ENCODE data around the gene GRIK4.

The GRIK4 gene

GRCh38 chr11:120663142-120663541, 151.6 kb downstream of the GRIK4 start:
- Histone ChIP-seq H3K9me3 (ENCODE audit: low read length) (no peaks in the 10 kb centered on the region), H3K4me3 (ENCODE audit: low read length) (no peak overlapping the region), H3K36me3 (ENCODE audit: insufficient read depth, low read length) (no peaks in the 10 kb centered on the region), H3K4me1 (ENCODE audit: insufficient read depth, low read length) (peaks cover 8% of the 10 kb centered on the region), H3K27me3 (ENCODE audit: insufficient read depth, low read length) (no peaks in the 10 kb centered on the region), H2AFZ (ENCODE audit: low read depth, low read length) (no peak overlapping the region)

GRCh38 chr11:120666121-120666639, 154.6 kb downstream of the GRIK4 start:
- Histone ChIP-seq H3K27me3 (ENCODE audit: insufficient read depth, low read length) (no peaks in the 10 kb centered on the region), H3K4me1 (ENCODE audit: insufficient read depth, low read length) (peaks cover 8% of the 10 kb centered on the region), H3K9me3 (ENCODE audit: low read length) (no peaks in the 10 kb centered on the region), H2AFZ (ENCODE audit: low read depth, low read length) (no peak overlapping the region), H3K36me3 (ENCODE audit: insufficient read depth, low read length) (no peaks in the 10 kb centered on the region), H3K4me3 (ENCODE audit: low read length) (no peak overlapping the region)

DNA sequence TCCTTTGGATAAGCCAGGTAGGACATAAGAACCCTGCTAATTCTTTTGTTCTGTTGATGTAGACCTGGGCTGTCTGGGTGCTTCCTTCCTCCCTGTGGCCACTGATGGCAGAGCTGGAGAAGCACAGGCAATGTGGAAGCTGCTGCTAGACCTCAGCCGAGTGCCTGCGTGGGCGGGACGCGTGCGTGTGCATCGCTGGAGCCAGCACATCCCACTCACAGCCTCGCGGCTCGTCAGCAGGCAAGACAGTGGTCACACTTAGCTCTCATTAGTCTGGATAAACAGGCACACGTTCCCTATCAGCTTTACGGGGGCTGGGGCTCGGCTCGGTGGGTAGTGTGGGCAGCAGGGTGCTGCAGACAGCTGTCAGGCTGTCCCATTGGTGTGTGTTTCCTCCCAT, 155.7 kb downstream of the GRIK4 start:
- H3K4me3 ChIP-seq (ENCODE audit: low read length), result no peak overlapping the region
- no peak overlapping the region for H2AFZ ChIP-seq (ENCODE audit: low read depth, low read length)
- H3K27me3 ChIP-seq (ENCODE audit: insufficient read depth, low read length), result no peaks in the 10 kb centered on the region
- no peaks in the 10 kb centered on the region for H3K9me3 ChIP-seq (ENCODE audit: low read length)
- H3K4me1 ChIP-seq (ENCODE audit: insufficient read depth, low read length), result peaks cover 1% of the 10 kb centered on the region
- H3K36me3 ChIP-seq (ENCODE audit: insufficient read depth, low read length), result no peaks in the 10 kb centered on the region

DNA sequence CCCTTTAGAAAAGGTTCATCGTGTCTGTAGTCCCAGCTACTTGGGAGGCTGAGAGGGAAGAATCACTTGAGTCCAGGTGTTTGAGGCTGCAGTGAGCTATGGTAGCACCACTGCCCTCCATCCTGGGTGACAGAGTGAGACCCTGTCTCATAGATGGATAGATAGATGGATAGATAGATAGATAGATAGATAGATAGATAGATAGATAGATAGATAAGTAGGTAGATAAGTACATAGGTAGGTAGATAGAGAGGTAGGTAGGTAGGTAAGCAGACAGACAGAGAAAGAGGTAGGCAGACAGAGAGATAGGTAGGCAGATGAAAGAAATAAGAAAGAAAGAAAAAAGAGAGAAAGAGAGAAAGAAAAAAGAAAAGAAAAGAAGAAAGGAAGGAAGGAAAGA, 156.4 kb downstream of the GRIK4 start:
- H3K27me3 ChIP-seq (ENCODE audit: insufficient read depth, low read length), result no peaks in the 10 kb centered on the region
- H2AFZ ChIP-seq (ENCODE audit: low read depth, low read length), result no peak overlapping the region
- no peaks in the 10 kb centered on the region for H3K4me1 ChIP-seq (ENCODE audit: insufficient read depth, low read length)
- no peaks in the 10 kb centered on the region for H3K9me3 ChIP-seq (ENCODE audit: low read length)
- no peaks in the 10 kb centered on the region for H3K36me3 ChIP-seq (ENCODE audit: insufficient read depth, low read length)
- no peak overlapping the region for H3K4me3 ChIP-seq (ENCODE audit: low read length)

- H2AFZ ChIP-seq (ENCODE audit: low read depth, low read length), result no peak overlapping the region
- H3K9me3 ChIP-seq (ENCODE audit: low read length), result no peaks in the 10 kb centered on the region
- H3K36me3 ChIP-seq (ENCODE audit: insufficient read depth, low read length), result no peaks in the 10 kb centered on the region
- H3K4me1 ChIP-seq (ENCODE audit: insufficient read depth, low read length), result no peaks in the 10 kb centered on the region
- no peaks in the 10 kb centered on the region for H3K27me3 ChIP-seq (ENCODE audit: insufficient read depth, low read length)
- no peak overlapping the region for H3K4me3 ChIP-seq (ENCODE audit: low read length)
Observed at GRCh38 chr11:120668537-120668936, 157.0 kb downstream of the GRIK4 start.

DNA sequence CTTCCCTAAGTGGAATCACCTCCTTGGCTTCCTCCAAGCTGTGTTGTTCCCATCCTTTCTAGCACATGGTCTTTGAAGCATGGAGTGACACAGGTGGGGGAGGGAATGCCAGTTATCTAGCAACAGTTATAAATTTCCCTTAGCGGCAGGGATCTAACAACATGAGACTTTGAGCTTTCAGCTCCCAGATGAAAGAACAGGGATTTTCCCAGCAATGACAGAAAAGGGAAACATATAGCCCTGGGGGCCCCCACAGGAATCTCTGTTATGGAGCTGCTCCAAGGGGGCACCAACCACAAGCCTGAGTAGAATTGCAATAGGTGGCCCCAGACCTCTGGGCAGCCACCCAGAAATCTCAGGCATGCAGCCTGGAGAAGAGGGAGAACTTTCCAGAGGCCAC, 163.0 kb downstream of the GRIK4 start:
- H2AFZ ChIP-seq (ENCODE audit: low read depth, low read length), result no peak overlapping the region
- H3K9me3 ChIP-seq (ENCODE audit: low read length), result no peaks in the 10 kb centered on the region
- no peaks in the 10 kb centered on the region for H3K36me3 ChIP-seq (ENCODE audit: insufficient read depth, low read length)
- no peak overlapping the region for H3K4me3 ChIP-seq (ENCODE audit: low read length)
- H3K27me3 ChIP-seq (ENCODE audit: insufficient read depth, low read length), result no peaks in the 10 kb centered on the region
- no peaks in the 10 kb centered on the region for H3K4me1 ChIP-seq (ENCODE audit: insufficient read depth, low read length)

GRCh38 chr11:120675171-120675570, 163.6 kb downstream of the GRIK4 start:
- no peaks in the 10 kb centered on the region for H3K36me3 ChIP-seq (ENCODE audit: insufficient read depth, low read length)
- H3K9me3 ChIP-seq (ENCODE audit: low read length), result no peaks in the 10 kb centered on the region
- H3K4me3 ChIP-seq (ENCODE audit: low read length), result no peak overlapping the region
- no peaks in the 10 kb centered on the region for H3K27me3 ChIP-seq (ENCODE audit: insufficient read depth, low read length)
- no peaks in the 10 kb centered on the region for H3K4me1 ChIP-seq (ENCODE audit: insufficient read depth, low read length)
- H2AFZ ChIP-seq (ENCODE audit: low read depth, low read length), result no peak overlapping the region

- Histone ChIP-seq H2AFZ (ENCODE audit: low read depth, low read length) (no peak overlapping the region), H3K27me3 (ENCODE audit: insufficient read depth, low read length) (no peaks in the 10 kb centered on the region), H3K9me3 (ENCODE audit: low read length) (no peaks in the 10 kb centered on the region), H3K36me3 (ENCODE audit: insufficient read depth, low read length) (no peaks in the 10 kb centered on the region), H3K4me3 (ENCODE audit: low read length) (no peak overlapping the region), H3K4me1 (ENCODE audit: insufficient read depth, low read length) (peaks cover 10% of the 10 kb centered on the region)
Observed at GRCh38 chr11:120676991-120677390, 165.4 kb downstream of the GRIK4 start.

GRCh38 chr11:120680322-120680721, 168.8 kb downstream of the GRIK4 start:
- peaks cover 16% of the 10 kb centered on the region for H3K4me1 ChIP-seq (ENCODE audit: insufficient read depth, low read length)
- no peak overlapping the region for H2AFZ ChIP-seq (ENCODE audit: low read depth, low read length)
- H3K9me3 ChIP-seq (ENCODE audit: low read length), result no peaks in the 10 kb centered on the region
- no peaks in the 10 kb centered on the region for H3K27me3 ChIP-seq (ENCODE audit: insufficient read depth, low read length)
- no peaks in the 10 kb centered on the region for H3K36me3 ChIP-seq (ENCODE audit: insufficient read depth, low read length)
- H3K4me3 ChIP-seq (ENCODE audit: low read length), result no peak overlapping the region

DNA sequence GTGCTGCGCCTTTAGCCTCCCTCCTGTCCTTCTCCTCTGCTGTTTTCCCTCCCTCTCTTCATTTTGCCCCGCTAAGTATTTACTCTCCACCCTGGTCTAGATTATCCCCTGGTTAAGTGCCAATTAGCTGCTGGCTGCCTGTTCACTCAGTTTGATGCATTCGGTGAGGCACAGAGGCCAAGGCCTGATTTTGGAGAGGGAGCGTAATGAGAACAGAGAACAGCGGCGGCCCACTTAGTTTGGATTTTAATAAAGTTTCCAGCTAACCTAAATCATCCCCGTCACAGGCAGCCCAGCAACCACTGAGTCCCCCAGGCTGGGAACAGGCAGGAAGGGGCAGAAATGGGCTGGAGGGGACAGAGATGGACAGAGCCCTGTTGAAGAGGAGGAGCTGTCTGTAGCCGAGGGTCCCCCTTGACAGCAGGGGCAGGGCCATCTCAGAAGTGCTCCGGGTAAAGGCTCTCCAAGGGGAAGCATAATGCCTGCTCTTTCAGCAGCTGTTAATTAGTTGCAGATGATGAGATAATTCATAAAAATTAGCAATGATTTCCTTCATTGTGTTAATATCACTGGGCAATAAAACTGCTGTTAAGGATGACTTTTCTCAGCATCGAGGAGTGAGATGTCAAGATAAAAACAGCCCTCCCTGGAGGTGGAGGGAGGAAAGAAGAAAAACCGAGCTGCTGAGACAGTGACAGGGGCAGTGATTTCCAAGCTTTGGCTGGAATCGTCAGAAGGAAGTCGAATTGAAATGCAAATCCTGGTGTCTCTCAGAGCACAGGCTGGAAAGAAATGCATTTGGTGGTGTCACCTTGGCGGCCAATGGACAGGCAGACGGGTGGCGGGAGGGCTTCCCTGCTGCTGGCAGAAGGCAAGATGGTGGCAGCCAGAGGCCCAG, 170.1 kb downstream of the GRIK4 start:
- Histone ChIP-seq H3K9me3 (ENCODE audit: low read length) (no peaks in the 10 kb centered on the region), H2AFZ (ENCODE audit: low read depth, low read length) (peak overlapping the region; percentile 6), H3K27me3 (ENCODE audit: insufficient read depth, low read length) (no peaks in the 10 kb centered on the region), H3K4me3 (ENCODE audit: low read length) (peak overlapping the region; percentile 3), H3K36me3 (ENCODE audit: insufficient read depth, low read length) (no peaks in the 10 kb centered on the region), H3K4me1 (ENCODE audit: insufficient read depth, low read length) (peaks cover 16% of the 10 kb centered on the region)

- Histone ChIP-seq H3K27me3 (ENCODE audit: insufficient read depth, low read length) (no peaks in the 10 kb centered on the region), H3K4me1 (ENCODE audit: insufficient read depth, low read length) (peaks cover 16% of the 10 kb centered on the region), H3K4me3 (ENCODE audit: low read length) (peak overlapping the region; percentile 3), H2AFZ (ENCODE audit: low read depth, low read length) (peak overlapping the region; percentile 6), H3K36me3 (ENCODE audit: insufficient read depth, low read length) (no peaks in the 10 kb centered on the region), H3K9me3 (ENCODE audit: low read length) (no peaks in the 10 kb centered on the region)
Observed at GRCh38 chr11:120682332-120682649, 170.7 kb downstream of the GRIK4 start.

DNA sequence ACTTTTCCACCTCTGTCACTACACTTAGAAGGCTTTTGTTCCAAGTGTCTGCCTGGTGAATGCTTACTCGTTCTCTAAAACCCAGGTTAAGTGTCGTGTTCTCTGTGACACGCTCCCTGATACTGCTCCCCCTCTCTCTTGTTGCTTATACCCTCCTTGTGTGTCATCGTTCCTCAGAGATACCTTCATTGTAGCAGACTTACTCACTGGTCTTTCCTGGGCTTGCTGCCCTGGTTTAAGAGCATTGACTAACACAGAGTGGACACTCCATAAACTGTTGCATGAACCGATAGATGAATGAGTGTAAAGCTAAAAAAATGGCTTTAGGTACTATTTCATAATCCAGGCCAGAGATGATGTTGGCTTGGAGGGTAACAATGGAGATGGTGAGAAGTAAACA, 171.3 kb downstream of the GRIK4 start:
- H3K36me3 ChIP-seq (ENCODE audit: insufficient read depth, low read length), result no peaks in the 10 kb centered on the region
- peaks cover 16% of the 10 kb centered on the region for H3K4me1 ChIP-seq (ENCODE audit: insufficient read depth, low read length)
- H3K9me3 ChIP-seq (ENCODE audit: low read length), result no peaks in the 10 kb centered on the region
- no peak overlapping the region for H3K4me3 ChIP-seq (ENCODE audit: low read length)
- no peak overlapping the region for H2AFZ ChIP-seq (ENCODE audit: low read depth, low read length)
- H3K27me3 ChIP-seq (ENCODE audit: insufficient read depth, low read length), result no peaks in the 10 kb centered on the region

DNA sequence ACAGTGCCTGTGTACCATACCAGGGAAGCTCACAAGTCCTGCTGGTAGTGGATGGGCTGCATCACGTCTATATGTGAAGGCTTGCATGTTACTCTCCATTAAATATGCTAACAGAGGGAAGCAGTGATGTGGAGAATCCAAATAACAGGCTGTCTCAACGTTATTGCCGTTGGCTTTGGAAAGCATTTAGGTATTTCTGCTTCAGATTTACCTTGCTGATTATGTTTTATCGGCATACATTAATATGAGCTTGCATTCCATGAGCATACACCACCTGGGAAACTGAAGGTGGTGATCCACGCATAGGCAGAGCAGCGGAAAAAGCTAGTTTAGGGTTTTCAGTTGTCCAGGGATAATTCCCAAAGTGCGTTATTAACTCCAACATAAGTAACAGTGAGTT, 175.0 kb downstream of the GRIK4 start:
- H3K36me3 ChIP-seq (ENCODE audit: insufficient read depth, low read length), result no peaks in the 10 kb centered on the region
- H3K4me3 ChIP-seq (ENCODE audit: low read length), result no peak overlapping the region
- no peaks in the 10 kb centered on the region for H3K27me3 ChIP-seq (ENCODE audit: insufficient read depth, low read length)
- H3K9me3 ChIP-seq (ENCODE audit: low read length), result no peaks in the 10 kb centered on the region
- no peak overlapping the region for H2AFZ ChIP-seq (ENCODE audit: low read depth, low read length)
- peaks cover 17% of the 10 kb centered on the region for H3K4me1 ChIP-seq (ENCODE audit: insufficient read depth, low read length)

DNA sequence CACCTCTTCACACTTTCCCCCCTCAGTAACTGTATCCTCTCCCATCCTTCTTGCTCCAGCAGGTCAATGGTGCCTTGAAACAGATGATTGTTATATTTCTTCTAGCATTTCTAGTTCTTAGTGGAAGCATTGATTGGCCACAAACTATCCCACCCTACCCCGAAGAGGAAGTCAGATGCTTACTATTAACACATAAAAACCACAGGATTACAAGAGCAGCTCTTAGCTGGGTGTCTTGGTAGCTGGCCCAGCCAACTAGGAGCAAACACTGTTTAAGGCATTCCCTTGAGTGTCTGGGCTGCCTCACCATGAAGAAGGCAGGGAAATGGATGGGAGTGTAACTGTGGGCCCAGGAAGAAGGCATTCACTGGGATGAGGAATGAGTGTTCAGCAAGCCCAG, 176.6 kb downstream of the GRIK4 start:
- Histone ChIP-seq H2AFZ (ENCODE audit: low read depth, low read length) (no peak overlapping the region), H3K4me3 (ENCODE audit: low read length) (no peak overlapping the region), H3K9me3 (ENCODE audit: low read length) (no peaks in the 10 kb centered on the region), H3K4me1 (ENCODE audit: insufficient read depth, low read length) (peaks cover 6% of the 10 kb centered on the region), H3K36me3 (ENCODE audit: insufficient read depth, low read length) (no peaks in the 10 kb centered on the region), H3K27me3 (ENCODE audit: insufficient read depth, low read length) (no peaks in the 10 kb centered on the region)
